ENCODE data around the gene ZNF124. TPM values are rescaled to one million over a fixed set of nuclear protein-coding genes. Genes with fewer than 3 reads are reported as not detected.
A peak's percentile ranks its signal among the peaks of the same experiment; 100 is the strongest.

Gene ZNF124
- total and polyA plus RNA-seq, 2 of the 13 experiments (the other 11 are each of a cell fraction or from before 2014, with no cell fraction given): 9.7 to 134 TPM

- TF ChIP-seq, protein P1, sequence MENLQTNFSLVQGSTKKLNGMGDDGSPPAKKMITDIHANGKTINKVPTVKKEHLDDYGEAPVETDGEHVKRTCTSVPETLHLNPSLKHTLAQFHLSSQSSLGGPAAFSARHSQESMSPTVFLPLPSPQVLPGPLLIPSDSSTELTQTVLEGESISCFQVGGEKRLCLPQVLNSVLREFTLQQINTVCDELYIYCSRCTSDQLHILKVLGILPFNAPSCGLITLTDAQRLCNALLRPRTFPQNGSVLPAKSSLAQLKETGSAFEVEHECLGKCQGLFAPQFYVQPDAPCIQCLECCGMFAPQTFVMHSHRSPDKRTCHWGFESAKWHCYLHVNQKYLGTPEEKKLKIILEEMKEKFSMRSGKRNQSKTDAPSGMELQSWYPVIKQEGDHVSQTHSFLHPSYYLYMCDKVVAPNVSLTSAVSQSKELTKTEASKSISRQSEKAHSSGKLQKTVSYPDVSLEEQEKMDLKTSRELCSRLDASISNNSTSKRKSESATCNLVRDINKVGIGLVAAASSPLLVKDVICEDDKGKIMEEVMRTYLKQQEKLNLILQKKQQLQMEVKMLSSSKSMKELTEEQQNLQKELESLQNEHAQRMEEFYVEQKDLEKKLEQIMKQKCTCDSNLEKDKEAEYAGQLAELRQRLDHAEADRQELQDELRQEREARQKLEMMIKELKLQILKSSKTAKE (CRISPR knock-in tag; IDR thresholded peaks at IDR 0.05; ENCODE audit: borderline replicate concordance): 0 out of 2 replicates have a peak, but pooled peaks have one; percentile 39
- TF ChIP-seq KLF13 (CRISPR knock-in tag; IDR thresholded peaks at IDR 0.05) (0 out of 2 replicates have a peak, but pooled peaks have one; percentile 8), ZNF383 (CRISPR knock-in tag; IDR thresholded peaks at IDR 0.05; ENCODE audit: borderline replicate concordance) (no peak), CAMTA2 (CRISPR knock-in tag; IDR thresholded peaks at IDR 0.05; ENCODE audit: borderline replicate concordance) (no peak; the same call in 1 of the 2 replicates), ZBTB7B (CRISPR knock-in tag; IDR thresholded peaks at IDR 0.05) (peak; percentile 54; the same call in 1 of the 2 replicates), ZNF33A (CRISPR knock-in tag; IDR thresholded peaks at IDR 0.05; ENCODE audit: borderline replicate concordance) (no peak), DPF2 (CRISPR knock-in tag; IDR thresholded peaks at IDR 0.05; ENCODE audit: borderline replicate concordance, low read depth) (no peak), ZNF713 (CRISPR knock-in tag; IDR thresholded peaks at IDR 0.05) (0 out of 2 replicates have a peak, but pooled peaks have one; percentile 1), SP140L (CRISPR knock-in tag; IDR thresholded peaks at IDR 0.05; ENCODE audit: borderline replicate concordance) (no peak), ZBTB37 (CRISPR knock-in tag; IDR thresholded peaks at IDR 0.05) (no peak), SOX13 (IDR thresholded peaks at IDR 0.05) (no peak), SOX13 (CRISPR knock-in tag; conservative IDR thresholded peaks at IDR 0.05 in 1 of 2, IDR thresholded peaks at IDR 0.05 in 1 of 2) (peak in 1 of 2 experiments; percentile 13; a peak in 2 of 4 replicates), ZNF34 (CRISPR knock-in tag; IDR thresholded peaks at IDR 0.05; ENCODE audit: borderline replicate concordance) (0 out of 2 replicates have a peak, but pooled peaks have one; percentile 46), ZNF350 (CRISPR knock-in tag; IDR thresholded peaks at IDR 0.05; ENCODE audit: borderline replicate concordance, low read depth) (peak; percentile 86), ZNF570 (CRISPR knock-in tag; IDR thresholded peaks at IDR 0.05; ENCODE audit: borderline replicate concordance) (no peak), ZNF121 (CRISPR knock-in tag; IDR thresholded peaks at IDR 0.05) (no peak), ZXDC (CRISPR knock-in tag; IDR thresholded peaks at IDR 0.05) (no peak), MIER2 (CRISPR knock-in tag; IDR thresholded peaks at IDR 0.05) (no peak), ZSCAN5A (CRISPR knock-in tag; IDR thresholded peaks at IDR 0.05; ENCODE audit: borderline replicate concordance) (peak; percentile 54; the same call in 1 of the 2 replicates), ZNF431 (CRISPR knock-in tag; IDR thresholded peaks at IDR 0.05; ENCODE audit: borderline replicate concordance, low read depth) (peak; percentile 64; the same call in 1 of the 2 replicates)
Observed at GRCh38 chr1:247111700-247112478, 59.9 kb downstream of the ZNF124 start (continued).

Measured in HepG2 (cell line).